HL-60 (cell line): ENCODE measurements around the gene DNAH2.

Source experiments
- CTCF ChIP-seq: IDR thresholded peaks from one replicate; pipeline ENCODE4 v1.5.1; 2011; ENCODE audit warnings: low read length, control low read depth, inconsistent platforms; ENCODE audit not compliant: insufficient read depth
- GABPA ChIP-seq: IDR thresholded peaks from 2 replicates; pipeline ENCODE4 v1.6.1; 2012; ENCODE audit warnings: low read depth
- POLR2AphosphoS5 ChIP-seq: IDR thresholded peaks from 2 replicates; pipeline ENCODE4 v1.6.1; 2012; ENCODE audit warnings: low read depth
- REST ChIP-seq: IDR thresholded peaks from 2 replicates; pipeline ENCODE4 v1.6.1; 2012; ENCODE audit warnings: low read depth; ENCODE audit not compliant: insufficient replicate concordance
- SPI1 ChIP-seq: IDR thresholded peaks from 2 replicates; pipeline ENCODE4 v1.6.1; 2012; ENCODE audit warnings: low read depth, mild to moderate bottlenecking, borderline replicate concordance

- no peak for TF ChIP-seq CTCF
- no peak for TF ChIP-seq GABPA
- TF ChIP-seq REST = no peak
- TF ChIP-seq SPI1 = no peak
- no peak for TF ChIP-seq POLR2AphosphoS5
Observed at GRCh38 chr17:7740481-7741001, 23.0 kb downstream of the DNAH2 start.
